CD14-positive monocyte (primary cell): ENCODE data around the gene CCDC88B. TPM values are rescaled to one million over a fixed set of nuclear protein-coding genes. Genes with fewer than 3 reads are reported as not detected.

Source experiments
- DNase-seq, 3 donors: peaks; one replicate each; pipeline ENCODE4 v3.0.0-alpha.2; 2011 to 2022
- H2AFZ ChIP-seq: 2 replicates; pipeline ENCODE4 v1.6.0; 2012; ENCODE audit warnings: mild to moderate bottlenecking, low read depth, low read length, inconsistent platforms; ENCODE audit not compliant: insufficient read depth, poor library complexity, severe bottlenecking
- H3K27ac ChIP-seq, 2 donors: 1 replicate in 1 of 2; 2 replicates in 1 of 2; pipeline ENCODE4 v1.5.1; 2012 to 2013; ENCODE audit warnings: low read length in 2 of 2, control low read depth in 1 of 2, inconsistent platforms in 1 of 2, low read depth in 1 of 2, mild to moderate bottlenecking in 1 of 2
- H3K27me3 ChIP-seq, 2 donors: one replicate each; pipeline versions ENCODE4 v1.6.0 to v1.6.1; 2011 to 2013; ENCODE audit warnings: low read length in 2 of 2; ENCODE audit not compliant: control insufficient read depth in 2 of 2, insufficient read depth in 2 of 2
- H3K36me3 ChIP-seq, 2 donors: replicated peaks in 1 of 2; 1 replicate in 1 of 2; 2 replicates in 1 of 2; pipeline versions ENCODE4 v1.5.1 to v1.6.1; 2012 to 2013; ENCODE audit warnings: low read length in 2 of 2, control low read depth in 1 of 2, inconsistent platforms in 1 of 2, mild to moderate bottlenecking in 1 of 2; ENCODE audit not compliant: insufficient read depth in 2 of 2, control insufficient read depth in 1 of 2
- H3K4me1 ChIP-seq, 2 donors: 1 replicate in 1 of 2; 2 replicates in 1 of 2; pipeline versions ENCODE4 v1.5.1 to v1.6.1; 2012 to 2013; ENCODE audit warnings: low read length in 2 of 2, control low read depth in 1 of 2, inconsistent platforms in 1 of 2, mild to moderate bottlenecking in 1 of 2, moderate library complexity in 1 of 2; ENCODE audit not compliant: insufficient read depth in 2 of 2, control insufficient read depth in 1 of 2
- H3K4me2 ChIP-seq: replicated peaks from 2 replicates; pipeline ENCODE3; 2012; ENCODE audit warnings: low read length, moderate library complexity, mild to moderate bottlenecking; ENCODE audit not compliant: poor library complexity, severe bottlenecking; ENCODE audit errors: extremely low read depth
- H3K4me3 ChIP-seq, 3 experiments: fragments of 200-600 bp in 1 of 3; sonication (generic) in 1 of 3; replicated peaks in 1 of 3; 1 replicate in 2 of 3; 2 replicates in 1 of 3; pipeline ENCODE4 v1.5.1; 2011 to 2013; ENCODE audit warnings: low read length in 3 of 3, mild to moderate bottlenecking in 3 of 3, control low read depth in 2 of 3, low read depth in 2 of 3, inconsistent platforms in 1 of 3, moderate library complexity in 1 of 3
- H3K79me2 ChIP-seq: 2 replicates; pipeline ENCODE4 v1.6.0; 2012; ENCODE audit warnings: mild to moderate bottlenecking, control low read depth, inconsistent platforms, low read length, moderate library complexity; ENCODE audit not compliant: insufficient read depth
- H3K9ac ChIP-seq: 2 replicates; pipeline ENCODE4 v1.6.0; 2017; ENCODE audit warnings: low read length, mild to moderate bottlenecking; ENCODE audit not compliant: insufficient read depth, poor library complexity, severe bottlenecking
- H3K9me3 ChIP-seq, 2 donors: replicated peaks in 1 of 2; 1 replicate in 1 of 2; 2 replicates in 1 of 2; pipeline versions ENCODE4 v1.5.1 to v1.6.1; 2012 to 2013; ENCODE audit warnings: low read length in 2 of 2, control low read depth in 1 of 2; ENCODE audit not compliant: control insufficient read depth in 1 of 2, insufficient read depth in 1 of 2
- H4K20me1 ChIP-seq: 2 replicates; pipeline ENCODE4 v1.6.0; 2012; ENCODE audit warnings: mild to moderate bottlenecking, low read length, control low read depth, moderate library complexity; ENCODE audit not compliant: insufficient read depth
- H3K27ac Mint-ChIP-seq, 7 donors: one replicate each; pipeline ENCODE4 v1.8.0; 2020; ENCODE audit warnings: mild to moderate bottlenecking in 7 of 7, mixed read lengths in 7 of 7, moderate library complexity in 6 of 7, inconsistent platforms in 2 of 7
- H3K27me3 Mint-ChIP-seq, 3 donors: one replicate each; pipeline ENCODE4 v1.8.0; 2021 to 2022; ENCODE audit warnings: low read depth in 3 of 3, mild to moderate bottlenecking in 3 of 3, mixed read lengths in 3 of 3, moderate library complexity in 3 of 3, inconsistent platforms in 1 of 3
- H3K36me3 Mint-ChIP-seq, 2 donors: one replicate each; pipeline ENCODE4 v1.8.0; 2020; ENCODE audit warnings: mixed read lengths in 2 of 2, inconsistent platforms in 1 of 2, mild to moderate bottlenecking in 1 of 2
- H3K4me1 Mint-ChIP-seq: one replicate; pipeline ENCODE4 v1.8.0; 2020; ENCODE audit warnings: mild to moderate bottlenecking, mixed read lengths
- H3K4me3 Mint-ChIP-seq, 2 donors: one replicate each; pipeline ENCODE4 v1.8.0; 2020; ENCODE audit warnings: mild to moderate bottlenecking in 2 of 2, mixed read lengths in 2 of 2, moderate library complexity in 1 of 2
- H3K9me3 Mint-ChIP-seq, 7 donors: one replicate each; pipeline ENCODE4 v1.8.0; 2020 to 2022; ENCODE audit warnings: mixed read lengths in 7 of 7, mild to moderate bottlenecking in 6 of 7, moderate library complexity in 6 of 7, inconsistent platforms in 2 of 7
- CTCF ChIP-seq: fragments of 200-600 bp; IDR thresholded peaks from one replicate; pipeline ENCODE4 v1.8.0; 2022; ENCODE audit warnings: antibody characterized with exemption, mild to moderate bottlenecking
- WGBS: methylation state at CpG from one replicate; pipeline ENCODE4 v1.1.5; 2013; ENCODE audit warnings: missing lambda C conversion rate; ENCODE audit not compliant: insufficient coverage; 5-methylcytosine and 5-hydroxymethylcytosine counted together
- intact Hi-C, 2 donors: fragments of 100-400 bp; cut with micrococcal nuclease; formaldehyde crosslinking; loops; one replicate each; pipeline versions ENCODE4 v1.15.0 to v1.15.1; 2023
- polyA plus RNA-seq, 3 donors: library from polyadenylated mRNA; depleted of rRNA in 1 of 3; unstranded in 2 of 3; stranded (reverse) in 1 of 3; fragments of 300-500 nt in 2 of 3; fragments of >200 nt in 1 of 3; fragmentation: Illumina TruSeq in 2 of 3; gene quantifications; 1 replicate in 2 of 3; 2 replicates in 1 of 3; pipeline ENCODE4 v1.2.3, GENCODE V29; 2012 to 2021

Gene CCDC88B
- polyA plus RNA-seq, 3 donors, result 8.2 to 215 (median 18.9) TPM

- H3K4me1 Mint-ChIP-seq, result peaks cover 26% of the 10 kb centered on the region
- no peak for DNase-seq
- H3K9ac ChIP-seq, result no peak overlapping the region
- H3K36me3 ChIP-seq, result peaks cover 78 to 86% of the 10 kb centered on the region in 2 donors
- WGBS, result 100% methylated on average over 1 of the region's 6 CpGs
- H3K27ac ChIP-seq, result no peak overlapping the region
- intact Hi-C loops, result no loop called here
- H3K9me3 Mint-ChIP-seq, result peaks cover 0 to 2% (median 0%) of the 10 kb centered on the region in 7 donors
- H3K4me1 ChIP-seq, result peaks cover 17 to 23% of the 10 kb centered on the region in 2 donors
- peaks cover 0 to 1% (median 0%) of the 10 kb centered on the region in 3 donors for H3K27me3 Mint-ChIP-seq
- peaks cover 78% of the 10 kb centered on the region for H4K20me1 ChIP-seq
- no peak overlapping the region for H3K4me2 ChIP-seq
- H3K4me3 ChIP-seq, result no peak overlapping the region
- peaks cover 70 to 87% of the 10 kb centered on the region in 2 donors for H3K36me3 Mint-ChIP-seq
- no peak overlapping the region for H3K27ac Mint-ChIP-seq
- no peak for TF ChIP-seq CTCF
- H3K27me3 ChIP-seq, result no peaks in the 10 kb centered on the region
- H3K9me3 ChIP-seq, result no peaks in the 10 kb centered on the region
- peaks cover 59% of the 10 kb centered on the region for H3K79me2 ChIP-seq
- H3K4me3 Mint-ChIP-seq, result no peak overlapping the region
- H2AFZ ChIP-seq, result no peak overlapping the region
Measured at GRCh38 chr11:64364435-64364834, 24.4 kb downstream of the CCDC88B start.

- no peaks in the 10 kb centered on the region for H3K27me3 ChIP-seq
- H3K36me3 ChIP-seq, result peaks cover 82 to 90% of the 10 kb centered on the region in 2 donors
- H3K4me1 ChIP-seq, result peaks cover 13 to 18% of the 10 kb centered on the region in 2 donors
- H3K79me2 ChIP-seq, result peaks cover 55% of the 10 kb centered on the region
- peaks cover 78% of the 10 kb centered on the region for H4K20me1 ChIP-seq
- H2AFZ ChIP-seq, result no peak overlapping the region
- no peak for TF ChIP-seq CTCF
- no CpG with 5 or more reads among the region's 4 CpGs for WGBS
- H3K9me3 Mint-ChIP-seq, result peaks cover 0 to 2% (median 0%) of the 10 kb centered on the region in 7 donors
- intact Hi-C loops, result no loop called here
- H3K4me2 ChIP-seq, result no peak overlapping the region
- DNase-seq, result no peak
- H3K27me3 Mint-ChIP-seq, result peaks cover 0 to 1% (median 0%) of the 10 kb centered on the region in 3 donors
- H3K4me3 ChIP-seq, result no peak overlapping the region
- no peaks in the 10 kb centered on the region for H3K9me3 ChIP-seq
- no peak overlapping the region for H3K27ac Mint-ChIP-seq
- H3K4me1 Mint-ChIP-seq, result peaks cover 21% of the 10 kb centered on the region
- no peak overlapping the region for H3K27ac ChIP-seq
- no peak overlapping the region for H3K9ac ChIP-seq
- peaks cover 73 to 91% of the 10 kb centered on the region in 2 donors for H3K36me3 Mint-ChIP-seq
- no peak overlapping the region for H3K4me3 Mint-ChIP-seq
Measured at GRCh38 chr11:64364911-64365310, 24.9 kb downstream of the CCDC88B start.
